Choroid plexus epithelial cell (primary cell): ENCODE data around the gene ESF1.
A peak's percentile ranks its signal among the peaks of the same experiment; 100 is the strongest.

Experiments used
- DNase-seq: peaks from one replicate; pipeline ENCODE4 v3.0.0-alpha.2; 2010; ENCODE audit warnings: low read depth
- H3K4me3 ChIP-seq: 2 replicates; pipeline ENCODE4 v1.5.1; 2011; ENCODE audit warnings: low read depth, mild to moderate bottlenecking, control low read depth, low read length, moderate library complexity
- CTCF ChIP-seq: conservative IDR thresholded peaks from 2 replicates; pipeline ENCODE4 v1.5.1; 2011; ENCODE audit warnings: low read depth, mild to moderate bottlenecking, control low read depth, inconsistent platforms, low read length, moderate library complexity

Gene ESF1

GRCh38 chr20:13692802-13693736 is 91.7 kb downstream of the ESF1 start:
- H3K4me3 ChIP-seq: no peak overlapping the region
- TF ChIP-seq CTCF: no peak
- DNase-seq: no peak

- DNase-seq: no peak
- H3K4me3 ChIP-seq: no peak overlapping the region
- no peak for TF ChIP-seq CTCF
These were observed 93.8 kb downstream of the ESF1 start for GRCh38 chr20:13690943-13691342.

- no peak for TF ChIP-seq CTCF
- peak; percentile 3 for DNase-seq
- no peak overlapping the region for H3K4me3 ChIP-seq
These were observed 96.9 kb downstream of the ESF1 start for GRCh38 chr20:13687815-13688214.

GRCh38 chr20:13685623-13686022 is 99.1 kb downstream of the ESF1 start:
- TF ChIP-seq CTCF: no peak
- no peak for DNase-seq
- no peak overlapping the region for H3K4me3 ChIP-seq

- DNase-seq: no peak
- no peak for TF ChIP-seq CTCF
- no peak overlapping the region for H3K4me3 ChIP-seq
These were observed 100.0 kb downstream of the ESF1 start for GRCh38 chr20:13684566-13685222.

- TF ChIP-seq CTCF: no peak
- no peak overlapping the region for H3K4me3 ChIP-seq
- DNase-seq: no peak
These were observed 100.9 kb downstream of the ESF1 start for GRCh38 chr20:13683833-13684232.
